GM10248 (cell line): Measurements from ENCODE around the gene MAP7D1.
"Not testable (repeated sequence)": the region's sequence is repeated elsewhere in the genome, so short reads cannot be mapped to it uniquely, and the experiment has no call there.

Experiments
- CTCF ChIA-PET: fragments of 300-600 bp; sonication (Branson Sonifier 250); formaldehyde crosslinking; extraction: SDS; loops from one replicate; lab custom pipeline; 2021; ENCODE audit warnings: antibody characterized with exemption; lab: Yijun Ruan, JAX
- POLR2A ChIA-PET: fragments of 350-650 bp; sonication (Branson Sonifier 250); formaldehyde crosslinking; extraction: SDS; loops from one replicate; lab custom pipeline; 2020; ENCODE audit warnings: antibody characterized with exemption; lab: Yijun Ruan, JAX
- DNase-seq: peaks from one replicate; pipeline ENCODE4 v3.0.0; 2012; ENCODE audit errors: extremely low spot score
- TF ChIP-seq, protein P1 (sequence below): IDR thresholded peaks from 2 replicates; pipeline ENCODE4 v1.5.1; 2012; ENCODE audit warnings: mild to moderate bottlenecking, low read depth; ENCODE audit errors: extremely low read depth, missing control alignments, control extremely low read depth

Gene MAP7D1

DNA sequence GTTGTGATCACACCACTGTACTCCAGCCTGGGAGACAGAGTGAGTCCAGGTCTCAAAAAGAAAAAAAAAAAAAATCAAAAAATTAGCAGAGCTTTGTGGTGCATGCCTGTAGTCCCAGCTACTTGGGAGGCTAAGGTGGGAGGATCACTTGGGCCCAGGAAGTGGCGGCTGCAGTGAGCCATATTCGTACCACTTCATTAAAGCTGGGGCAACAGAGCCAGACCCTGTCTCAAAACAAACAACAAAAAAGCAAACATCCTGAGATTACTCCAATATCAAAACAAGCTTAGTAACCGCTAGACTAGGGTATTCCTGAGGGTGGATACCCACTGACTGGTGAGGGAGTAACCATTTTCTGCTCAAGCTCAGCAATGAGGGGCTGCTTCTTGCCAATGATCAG lies 55.3 kb downstream of the MAP7D1 start:
- TF ChIP-seq, protein P1, sequence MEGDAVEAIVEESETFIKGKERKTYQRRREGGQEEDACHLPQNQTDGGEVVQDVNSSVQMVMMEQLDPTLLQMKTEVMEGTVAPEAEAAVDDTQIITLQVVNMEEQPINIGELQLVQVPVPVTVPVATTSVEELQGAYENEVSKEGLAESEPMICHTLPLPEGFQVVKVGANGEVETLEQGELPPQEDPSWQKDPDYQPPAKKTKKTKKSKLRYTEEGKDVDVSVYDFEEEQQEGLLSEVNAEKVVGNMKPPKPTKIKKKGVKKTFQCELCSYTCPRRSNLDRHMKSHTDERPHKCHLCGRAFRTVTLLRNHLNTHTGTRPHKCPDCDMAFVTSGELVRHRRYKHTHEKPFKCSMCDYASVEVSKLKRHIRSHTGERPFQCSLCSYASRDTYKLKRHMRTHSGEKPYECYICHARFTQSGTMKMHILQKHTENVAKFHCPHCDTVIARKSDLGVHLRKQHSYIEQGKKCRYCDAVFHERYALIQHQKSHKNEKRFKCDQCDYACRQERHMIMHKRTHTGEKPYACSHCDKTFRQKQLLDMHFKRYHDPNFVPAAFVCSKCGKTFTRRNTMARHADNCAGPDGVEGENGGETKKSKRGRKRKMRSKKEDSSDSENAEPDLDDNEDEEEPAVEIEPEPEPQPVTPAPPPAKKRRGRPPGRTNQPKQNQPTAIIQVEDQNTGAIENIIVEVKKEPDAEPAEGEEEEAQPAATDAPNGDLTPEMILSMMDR, result no peak
- no peak for DNase-seq
- POLR2A ChIA-PET, result interaction anchor here (0.5 kb wide), 1 partner anchor 31 kb away, joined by 5 read pairs; no protein-coding TSS in a partner anchor
- CTCF ChIA-PET, result interaction anchor here (1.0 to 2.5 kb wide), 3 partner anchors 14 to 74 kb away, joined by 5 to 11 read pairs (median 6); partner anchors contain the start of gene THRAP3

DNA sequence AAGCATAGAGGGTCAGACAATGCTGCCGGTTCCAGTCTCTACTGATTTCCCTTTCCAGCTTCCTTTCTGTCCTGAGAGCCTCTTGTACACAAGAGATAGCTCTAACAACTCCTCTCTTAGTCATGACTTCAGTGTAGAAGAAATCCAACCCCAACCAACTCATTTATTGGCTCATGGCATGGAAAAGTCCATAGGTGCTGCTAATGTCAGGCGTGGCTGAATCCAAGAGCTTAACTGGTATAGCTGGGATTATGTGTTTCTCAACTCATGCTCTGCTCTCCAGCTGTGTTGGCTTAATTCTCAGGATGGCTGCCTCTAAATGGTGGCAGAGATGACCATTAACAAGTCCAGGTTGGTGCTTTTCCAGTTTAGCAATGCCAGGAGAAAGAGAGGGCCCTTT lies 55.9 kb downstream of the MAP7D1 start:
- CTCF ChIA-PET, result interaction anchor here (1.0 to 2.5 kb wide), 3 partner anchors 13 to 74 kb away, joined by 5 to 11 read pairs (median 6); partner anchors contain the start of gene THRAP3
- TF ChIP-seq, protein P1, result no peak
- DNase-seq, result no peak
- POLR2A ChIA-PET, result interaction anchor here (0.5 kb wide), 1 partner anchor 31 kb away, joined by 5 read pairs; no protein-coding TSS in a partner anchor

DNA sequence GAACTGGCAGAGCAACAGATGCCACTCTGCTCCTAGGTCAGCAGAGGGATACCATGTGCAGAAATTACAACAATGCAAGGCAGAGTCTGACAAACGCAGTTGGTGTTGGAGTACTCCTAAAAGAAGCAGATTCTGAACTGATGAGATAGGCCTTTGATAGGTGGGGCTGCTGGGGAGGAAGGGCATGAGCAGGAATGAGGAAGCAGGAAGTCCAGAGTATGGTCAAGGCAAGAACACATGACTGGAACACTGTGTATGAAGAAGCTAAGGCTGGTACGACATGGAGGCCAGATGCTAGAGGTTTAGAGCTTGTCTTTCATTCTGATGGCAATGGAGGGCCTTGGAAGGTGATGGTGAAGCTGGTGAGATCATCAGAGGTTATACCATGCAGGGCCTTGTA lies 56.8 kb downstream of the MAP7D1 start:
- TF ChIP-seq, protein P1, result no peak
- ChIA-PET CTCF (interaction anchor here (1.8 kb wide), 1 partner anchor 73 kb away, joined by 5 read pairs; no protein-coding TSS in a partner anchor), POLR2A (no interaction called here)
- no peak for DNase-seq

DNA sequence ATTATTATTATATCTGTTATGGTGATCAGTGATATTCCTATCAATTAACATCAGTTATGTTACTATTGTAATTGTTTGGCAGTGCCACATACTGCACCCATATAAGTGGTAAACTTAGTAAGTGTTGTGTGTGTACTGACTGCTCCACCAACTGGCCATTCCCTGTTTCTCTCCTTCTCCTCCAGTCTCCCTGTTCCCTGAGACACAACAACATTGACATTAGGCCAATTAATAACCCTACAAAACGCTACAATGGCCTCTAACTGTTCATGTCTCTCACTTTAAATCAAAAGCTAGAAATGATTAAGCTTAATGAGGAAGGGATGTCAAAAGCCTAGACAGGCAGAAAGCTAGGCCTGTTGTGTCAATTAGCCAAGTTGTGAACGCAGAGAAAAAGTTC lies 61.7 kb downstream of the MAP7D1 start:
- ChIA-PET POLR2A (no interaction called here), CTCF (interaction anchor here (1.6 kb wide), 1 partner anchor 69 kb away, joined by 3 read pairs; no protein-coding TSS in a partner anchor)
- DNase-seq, result no peak
- TF ChIP-seq, protein P1, result no peak

DNA sequence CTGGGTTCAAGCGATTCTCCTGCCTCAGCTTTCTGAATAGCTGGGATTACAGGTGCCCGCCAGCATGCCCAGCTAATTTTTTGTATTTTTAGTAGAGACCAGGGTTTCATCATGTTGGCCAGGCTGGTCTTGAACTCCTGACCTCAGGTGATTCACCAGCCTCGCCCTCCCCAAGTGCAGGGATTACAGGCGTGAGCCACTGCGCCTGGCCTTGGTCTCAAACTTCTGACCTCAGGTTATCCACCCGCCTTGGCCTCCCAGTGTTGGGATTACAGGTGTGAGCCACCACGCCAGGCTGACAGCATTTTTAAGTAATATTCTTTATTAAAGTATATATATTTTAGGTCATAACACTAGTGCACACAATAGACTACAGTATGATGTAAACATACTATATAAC lies 65.9 kb downstream of the MAP7D1 start:
- POLR2A ChIA-PET, DNase-seq: not testable (repeated sequence)
- CTCF ChIA-PET, result interaction anchor here (3.3 to 6.5 kb wide), 2 partner anchors 34 to 72 kb away, joined by 16 to 43 read pairs; partner anchors contain the start of gene TRAPPC3

DNA sequence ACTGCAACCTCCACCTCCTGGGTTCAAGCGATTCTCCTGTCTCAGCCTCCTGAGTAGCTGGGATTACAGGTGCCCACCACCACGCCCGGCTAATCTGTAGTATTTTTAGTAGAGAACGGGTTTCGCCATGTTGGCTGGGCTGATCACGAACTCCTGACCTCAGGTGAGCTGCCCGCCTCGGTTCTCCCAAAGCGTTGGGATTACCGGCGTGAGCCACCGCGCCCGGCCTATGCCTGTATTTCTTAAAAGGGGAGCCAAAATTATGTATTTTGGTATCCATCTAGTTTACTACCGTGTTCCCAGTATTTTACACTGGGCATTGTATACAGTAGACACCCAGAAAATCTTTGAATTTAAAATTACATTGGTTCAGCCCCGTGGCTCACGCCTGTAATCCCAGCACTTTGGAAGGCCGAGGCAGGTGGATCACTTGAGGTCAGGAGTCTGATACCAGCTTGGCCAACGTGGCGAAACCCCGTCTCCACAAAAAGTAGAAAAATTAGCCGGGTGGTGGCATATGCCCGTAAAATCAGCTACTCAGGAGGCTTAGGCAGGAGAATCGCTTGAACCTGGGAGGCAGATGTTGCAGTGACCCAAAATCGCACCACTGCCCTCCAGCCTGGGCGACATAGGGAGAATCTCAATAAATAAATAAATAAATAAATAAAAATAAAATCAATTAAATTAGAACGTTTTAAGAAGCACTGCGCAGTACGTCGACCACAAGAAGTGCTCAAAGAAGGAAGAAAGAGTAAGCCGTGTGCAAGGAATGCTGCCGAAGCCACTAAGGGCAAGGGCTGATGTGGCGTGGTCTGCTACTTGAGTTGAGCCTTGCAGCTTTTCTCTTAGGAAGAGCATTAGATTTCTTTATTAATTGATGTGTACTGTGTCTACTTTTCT lies 66.8 kb downstream of the MAP7D1 start:
- POLR2A ChIA-PET, result interaction anchor here (2.0 to 2.9 kb wide), 2 partner anchors 15 to 73 kb away, joined by 12 to 15 read pairs; partner anchors contain the start of gene TRAPPC3
- TF ChIP-seq, protein P1, result no peak
- no peak for DNase-seq
- CTCF ChIA-PET, result interaction anchor here (2.9 to 6.5 kb wide), 3 partner anchors 35 to 72 kb away, joined by 14 to 43 read pairs (median 19); partner anchors contain the start of gene TRAPPC3
